ENCODE results near the gene XIST.

Gene XIST

DNA sequence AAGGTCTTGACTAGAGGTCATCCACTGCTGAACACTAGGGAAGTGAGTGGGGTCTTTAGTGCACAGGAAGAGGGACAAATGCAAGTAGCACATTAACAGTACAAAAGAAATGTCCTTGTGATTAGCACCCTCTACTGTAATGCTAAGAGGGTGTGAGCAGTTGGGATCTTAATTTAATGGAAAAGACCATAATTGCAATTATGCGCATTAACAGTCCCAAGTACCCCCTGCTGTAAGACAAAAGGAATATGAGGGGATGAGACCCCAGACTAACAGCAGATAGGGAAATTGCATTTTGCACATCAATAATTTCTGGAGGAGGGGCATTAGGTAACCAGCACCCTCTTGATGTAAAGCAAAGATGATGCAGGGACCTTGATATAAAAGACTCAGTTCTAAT is 4.5 kb downstream of the XIST start (continued):
- TF ChIP-seq ZFP69B (tag by site-specific recombination; IDR thresholded peaks at IDR 0.05), result no peak
- TF ChIP-seq ZBTB1 (tag by site-specific recombination; IDR thresholded peaks at IDR 0.05), result no peak
- TF ChIP-seq HOXD13 (CRISPR knock-in tag; IDR thresholded peaks at IDR 0.05; ENCODE audit: borderline replicate concordance), result no peak
- TF ChIP-seq KLF10 (tag by site-specific recombination; IDR thresholded peaks at IDR 0.05), result no peak
- TF ChIP-seq, protein P1, sequence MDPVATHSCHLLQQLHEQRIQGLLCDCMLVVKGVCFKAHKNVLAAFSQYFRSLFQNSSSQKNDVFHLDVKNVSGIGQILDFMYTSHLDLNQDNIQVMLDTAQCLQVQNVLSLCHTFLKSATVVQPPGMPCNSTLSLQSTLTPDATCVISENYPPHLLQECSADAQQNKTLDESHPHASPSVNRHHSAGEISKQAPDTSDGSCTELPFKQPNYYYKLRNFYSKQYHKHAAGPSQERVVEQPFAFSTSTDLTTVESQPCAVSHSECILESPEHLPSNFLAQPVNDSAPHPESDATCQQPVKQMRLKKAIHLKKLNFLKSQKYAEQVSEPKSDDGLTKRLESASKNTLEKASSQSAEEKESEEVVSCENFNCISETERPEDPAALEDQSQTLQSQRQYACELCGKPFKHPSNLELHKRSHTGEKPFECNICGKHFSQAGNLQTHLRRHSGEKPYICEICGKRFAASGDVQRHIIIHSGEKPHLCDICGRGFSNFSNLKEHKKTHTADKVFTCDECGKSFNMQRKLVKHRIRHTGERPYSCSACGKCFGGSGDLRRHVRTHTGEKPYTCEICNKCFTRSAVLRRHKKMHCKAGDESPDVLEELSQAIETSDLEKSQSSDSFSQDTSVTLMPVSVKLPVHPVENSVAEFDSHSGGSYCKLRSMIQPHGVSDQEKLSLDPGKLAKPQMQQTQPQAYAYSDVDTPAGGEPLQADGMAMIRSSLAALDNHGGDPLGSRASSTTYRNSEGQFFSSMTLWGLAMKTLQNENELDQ (tag by site-specific recombination; IDR thresholded peaks at IDR 0.05; ENCODE audit: low read depth), result no peak
- TF ChIP-seq, protein P2, sequence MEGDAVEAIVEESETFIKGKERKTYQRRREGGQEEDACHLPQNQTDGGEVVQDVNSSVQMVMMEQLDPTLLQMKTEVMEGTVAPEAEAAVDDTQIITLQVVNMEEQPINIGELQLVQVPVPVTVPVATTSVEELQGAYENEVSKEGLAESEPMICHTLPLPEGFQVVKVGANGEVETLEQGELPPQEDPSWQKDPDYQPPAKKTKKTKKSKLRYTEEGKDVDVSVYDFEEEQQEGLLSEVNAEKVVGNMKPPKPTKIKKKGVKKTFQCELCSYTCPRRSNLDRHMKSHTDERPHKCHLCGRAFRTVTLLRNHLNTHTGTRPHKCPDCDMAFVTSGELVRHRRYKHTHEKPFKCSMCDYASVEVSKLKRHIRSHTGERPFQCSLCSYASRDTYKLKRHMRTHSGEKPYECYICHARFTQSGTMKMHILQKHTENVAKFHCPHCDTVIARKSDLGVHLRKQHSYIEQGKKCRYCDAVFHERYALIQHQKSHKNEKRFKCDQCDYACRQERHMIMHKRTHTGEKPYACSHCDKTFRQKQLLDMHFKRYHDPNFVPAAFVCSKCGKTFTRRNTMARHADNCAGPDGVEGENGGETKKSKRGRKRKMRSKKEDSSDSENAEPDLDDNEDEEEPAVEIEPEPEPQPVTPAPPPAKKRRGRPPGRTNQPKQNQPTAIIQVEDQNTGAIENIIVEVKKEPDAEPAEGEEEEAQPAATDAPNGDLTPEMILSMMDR (tag by site-specific recombination; IDR thresholded peaks at IDR 0.05), result peak; percentile 38
- no peak; the same call in 1 of the 2 replicates for TF ChIP-seq IKZF3 (tag by site-specific recombination; IDR thresholded peaks at IDR 0.05)
- TF ChIP-seq ZNF426 (tag by site-specific recombination; IDR thresholded peaks at IDR 0.05), result 0 out of 2 replicates have a peak, but pooled peaks have one; percentile 11
- peak; percentile 11; the same call in 1 of the 2 replicates for TF ChIP-seq ZNF654 (tag by site-specific recombination; IDR thresholded peaks at IDR 0.05; ENCODE audit: low read depth)
- TF ChIP-seq, protein P3, sequence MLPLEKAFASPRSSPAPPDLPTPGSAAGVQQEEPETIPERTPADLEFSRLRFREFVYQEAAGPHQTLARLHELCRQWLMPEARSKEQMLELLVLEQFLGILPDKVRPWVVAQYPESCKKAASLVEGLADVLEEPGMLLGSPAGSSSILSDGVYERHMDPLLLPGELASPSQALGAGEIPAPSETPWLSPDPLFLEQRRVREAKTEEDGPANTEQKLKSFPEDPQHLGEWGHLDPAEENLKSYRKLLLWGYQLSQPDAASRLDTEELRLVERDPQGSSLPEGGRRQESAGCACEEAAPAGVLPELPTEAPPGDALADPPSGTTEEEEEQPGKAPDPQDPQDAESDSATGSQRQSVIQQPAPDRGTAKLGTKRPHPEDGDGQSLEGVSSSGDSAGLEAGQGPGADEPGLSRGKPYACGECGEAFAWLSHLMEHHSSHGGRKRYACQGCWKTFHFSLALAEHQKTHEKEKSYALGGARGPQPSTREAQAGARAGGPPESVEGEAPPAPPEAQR (tag by site-specific recombination; IDR thresholded peaks at IDR 0.05), result no peak
- no peak for TF ChIP-seq ZNF747 (tag by site-specific recombination; IDR thresholded peaks at IDR 0.05)
- TF ChIP-seq KLF1 (tag by site-specific recombination; IDR thresholded peaks at IDR 0.05), result no peak
- TF ChIP-seq ZNF561 (tag by site-specific recombination; IDR thresholded peaks at IDR 0.05; ENCODE audit: borderline replicate concordance), result 0 out of 2 replicates have a peak, but pooled peaks have one; percentile 8
- no peak for TF ChIP-seq ZFP3 (tag by site-specific recombination; IDR thresholded peaks at IDR 0.05; ENCODE audit: low read depth)

- peaks cover 63 to 83% of the 10 kb centered on the region in 2 experiments for H3K36me3 ChIP-seq (ENCODE audit: control insufficient read depth in 2 of 2, insufficient read depth in 1 of 2, low read length in 2 of 2)
- ChIA-PET POLR2A (interaction anchor here (0.6 to 2.3 kb wide), 12 partner anchors 8 to 161 kb away, joined by 3 to 11 read pairs (median 4); no protein-coding TSS in a partner anchor), CTCF (no interaction called here)
- TF ChIP-seq EGR2 (tag by site-specific recombination; IDR thresholded peaks at IDR 0.05; ENCODE audit: low read depth), result no peak
- TF ChIP-seq MZF1 (tag by site-specific recombination; IDR thresholded peaks at IDR 0.05; ENCODE audit: borderline replicate concordance), result no peak
- no peak for TF ChIP-seq ZNF341 (tag by site-specific recombination; IDR thresholded peaks at IDR 0.05; ENCODE audit: low read depth)
- TF ChIP-seq FEZF1 (tag by site-specific recombination; IDR thresholded peaks at IDR 0.05), result no peak
- TF ChIP-seq ZXDB (tag by site-specific recombination; IDR thresholded peaks at IDR 0.05), result 0 out of 2 replicates have a peak, but pooled peaks have one; percentile 7
- TF ChIP-seq ZNF391 (tag by site-specific recombination; IDR thresholded peaks at IDR 0.05; ENCODE audit: borderline replicate concordance, low read depth), result no peak
- no peak for TF ChIP-seq ZNF157 (tag by site-specific recombination; IDR thresholded peaks at IDR 0.05)
- TF ChIP-seq ZNF121 (tag by site-specific recombination; IDR thresholded peaks at IDR 0.05), result 0 out of 2 replicates have a peak, but pooled peaks have one; percentile 11
- TF ChIP-seq, protein P4, sequence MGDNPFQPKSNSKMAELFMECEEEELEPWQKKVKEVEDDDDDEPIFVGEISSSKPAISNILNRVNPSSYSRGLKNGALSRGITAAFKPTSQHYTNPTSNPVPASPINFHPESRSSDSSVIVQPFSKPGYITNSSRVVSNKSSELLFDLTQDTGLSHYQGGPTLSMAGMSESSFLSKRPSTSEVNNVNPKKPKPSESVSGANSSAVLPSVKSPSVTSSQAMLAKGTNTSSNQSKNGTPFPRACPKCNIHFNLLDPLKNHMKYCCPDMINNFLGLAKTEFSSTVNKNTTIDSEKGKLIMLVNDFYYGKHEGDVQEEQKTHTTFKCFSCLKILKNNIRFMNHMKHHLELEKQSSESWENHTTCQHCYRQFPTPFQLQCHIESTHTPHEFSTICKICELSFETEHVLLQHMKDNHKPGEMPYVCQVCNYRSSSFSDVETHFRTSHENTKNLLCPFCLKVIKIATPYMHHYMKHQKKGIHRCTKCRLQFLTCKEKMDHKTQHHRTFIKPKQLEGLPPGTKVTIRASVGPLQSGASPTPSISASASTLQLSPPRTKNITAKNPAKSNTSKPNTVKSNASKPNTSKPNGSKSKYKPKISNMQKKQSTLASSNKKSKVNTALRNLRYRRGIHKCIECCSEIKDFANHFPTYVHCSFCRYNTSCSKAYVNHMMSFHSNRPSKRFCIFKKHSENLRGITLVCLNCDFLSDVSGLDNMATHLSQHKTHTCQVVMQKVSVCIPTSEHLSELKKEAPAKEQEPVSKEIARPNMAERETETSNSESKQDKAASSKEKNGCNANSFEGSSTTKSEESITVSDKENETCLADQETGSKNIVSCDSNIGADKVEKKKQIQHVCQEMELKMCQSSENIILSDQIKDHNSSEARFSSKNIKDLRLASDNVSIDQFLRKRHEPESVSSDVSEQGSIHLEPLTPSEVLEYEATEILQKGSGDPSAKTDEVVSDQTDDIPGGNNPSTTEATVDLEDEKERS (tag by site-specific recombination; IDR thresholded peaks at IDR 0.05), result 0 out of 2 replicates have a peak, but pooled peaks have one; percentile 15
- no peaks in the 10 kb centered on the region for H3K9me3 ChIP-seq (ENCODE audit: control insufficient read depth, insufficient read depth, low read depth, low read length)
- H3K4me3 ChIP-seq (ENCODE audit: low read depth, low read length), result peak overlapping the region; percentile 79
- peak overlapping the region; percentile 88 for H3K27ac ChIP-seq (ENCODE audit: extremely low read depth, low read depth, low read length)
- peaks cover 22% of the 10 kb centered on the region for H3K4me1 ChIP-seq (ENCODE audit: control insufficient read depth, insufficient read depth, low read length)
Observed at GRCh38 chrX:73847100-73847499, 5.4 kb downstream of the XIST start.
